Uterus (tissue), 2 donors: ENCODE results near the gene NEK9.

Experiments
- CTCF ChIP-seq, 4 experiments: fragments of 200-600 bp in 2 of 4; fragments of 450-650 bp in 2 of 4; sonication (generic) in 2 of 4; IDR thresholded peaks; one replicate each; pipeline ENCODE4 v1.5.1; 2016 to 2019; ENCODE audit warnings: antibody characterized with exemption in 4 of 4, mild to moderate bottlenecking in 2 of 4, moderate library complexity in 1 of 4
- POLR2A ChIP-seq, 2 donors: fragments of 450-650 bp; IDR thresholded peaks; one replicate each; pipeline ENCODE4 v1.6.1; 2016; ENCODE audit warnings: antibody characterized with exemption in 2 of 2, mild to moderate bottlenecking in 1 of 2, moderate library complexity in 1 of 2

DNA sequence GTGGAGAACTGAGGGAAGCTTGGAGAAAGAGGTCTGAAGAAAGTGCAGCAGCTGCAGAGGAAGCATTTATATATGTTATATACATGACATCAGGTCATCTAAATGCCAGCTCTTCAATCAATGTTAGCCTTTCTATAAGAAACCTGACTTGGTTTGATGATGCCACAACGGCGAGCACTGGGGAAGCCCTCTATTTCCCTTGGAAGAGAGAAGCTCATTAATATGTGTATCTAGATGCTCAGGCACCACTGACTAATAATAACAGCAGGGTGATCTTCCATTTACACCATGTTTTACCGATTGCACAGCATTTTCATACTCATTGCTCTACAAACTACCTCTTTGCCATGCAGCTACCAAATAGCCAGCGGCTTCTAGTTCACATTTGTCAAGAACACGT lies 63.8 kb downstream of the NEK9 start:
- TF ChIP-seq CTCF (IDR thresholded peaks at IDR 0.05), result no peak
- TF ChIP-seq POLR2A (IDR thresholded peaks at IDR 0.05), result no peak
